Spleen (tissue), 7 donors: Measurements from ENCODE around the gene GABRR2.

Source experiments
- CTCF ChIP-seq, 11 experiments: fragments of 200-600 bp in 7 of 11; fragments of 450-650 bp in 4 of 11; sonication (generic) in 4 of 11; IDR thresholded peaks in 8 of 11; conservative IDR thresholded peaks in 3 of 11; 1 replicate in 7 of 11; 2 replicates in 4 of 11; pipeline versions ENCODE4 v1.4.0 to v1.8.0; 2016 to 2021; ENCODE audit warnings: antibody characterized with exemption in 11 of 11, inconsistent platforms in 4 of 11, mild to moderate bottlenecking in 1 of 11
- POLR2A ChIP-seq, 3 donors: fragments of 450-650 bp; IDR thresholded peaks; one replicate each; pipeline ENCODE4 v1.5.1; 2017; ENCODE audit warnings: antibody characterized with exemption in 3 of 3, mild to moderate bottlenecking in 1 of 3
- POLR2AphosphoS5 ChIP-seq, 3 donors: sonication (generic); formaldehyde crosslinking; IDR thresholded peaks; one replicate each; pipeline ENCODE4 v1.5.1; 2017; ENCODE audit warnings: antibody characterized with exemption in 3 of 3
- donor health status: DM: no; HTN: no; CAD: no; lungs with moderate emphysema.
- donor health status: DM: no; HTN: no; CAD: no.
- donor health status: DM: no; HTN: no; CAD: no.

GRCh38 chr6:89313006-89313405 lies 2.1 kb downstream of the GABRR2 start:
- TF ChIP-seq CTCF (IDR thresholded peaks at IDR 0.05 in 8 of 11, conservative IDR thresholded peaks at IDR 0.05 in 3 of 11) (no peak), POLR2A (IDR thresholded peaks at IDR 0.05) (no peak), POLR2AphosphoS5 (IDR thresholded peaks at IDR 0.05) (no peak)
